Measurements from ENCODE around the gene PCDHGB5.

DNA sequence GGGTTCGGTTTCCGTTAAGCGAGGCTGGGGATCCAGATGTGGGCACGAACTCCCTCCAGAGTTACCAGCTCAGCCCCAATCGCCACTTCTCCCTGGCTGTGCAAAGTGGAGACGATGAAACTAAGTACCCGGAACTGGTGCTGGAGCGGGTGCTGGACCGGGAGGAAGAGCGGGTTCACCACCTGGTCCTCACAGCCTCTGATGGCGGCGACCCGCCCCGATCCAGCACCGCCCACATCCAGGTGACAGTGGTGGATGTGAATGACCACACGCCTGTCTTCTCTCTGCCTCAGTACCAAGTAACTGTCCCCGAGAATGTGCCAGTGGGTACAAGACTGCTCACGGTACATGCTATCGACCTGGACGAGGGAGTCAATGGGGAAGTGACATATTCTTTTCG lies 14.4 kb upstream of the PCDHGB5 start:
- TF ChIP-seq, protein P1, sequence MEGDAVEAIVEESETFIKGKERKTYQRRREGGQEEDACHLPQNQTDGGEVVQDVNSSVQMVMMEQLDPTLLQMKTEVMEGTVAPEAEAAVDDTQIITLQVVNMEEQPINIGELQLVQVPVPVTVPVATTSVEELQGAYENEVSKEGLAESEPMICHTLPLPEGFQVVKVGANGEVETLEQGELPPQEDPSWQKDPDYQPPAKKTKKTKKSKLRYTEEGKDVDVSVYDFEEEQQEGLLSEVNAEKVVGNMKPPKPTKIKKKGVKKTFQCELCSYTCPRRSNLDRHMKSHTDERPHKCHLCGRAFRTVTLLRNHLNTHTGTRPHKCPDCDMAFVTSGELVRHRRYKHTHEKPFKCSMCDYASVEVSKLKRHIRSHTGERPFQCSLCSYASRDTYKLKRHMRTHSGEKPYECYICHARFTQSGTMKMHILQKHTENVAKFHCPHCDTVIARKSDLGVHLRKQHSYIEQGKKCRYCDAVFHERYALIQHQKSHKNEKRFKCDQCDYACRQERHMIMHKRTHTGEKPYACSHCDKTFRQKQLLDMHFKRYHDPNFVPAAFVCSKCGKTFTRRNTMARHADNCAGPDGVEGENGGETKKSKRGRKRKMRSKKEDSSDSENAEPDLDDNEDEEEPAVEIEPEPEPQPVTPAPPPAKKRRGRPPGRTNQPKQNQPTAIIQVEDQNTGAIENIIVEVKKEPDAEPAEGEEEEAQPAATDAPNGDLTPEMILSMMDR (IDR thresholded peaks at IDR 0.05) = no peak
- no peak for TF ChIP-seq POLR2A (IDR thresholded peaks at IDR 0.05)
- no peak for TF ChIP-seq POLR2AphosphoS5 (IDR thresholded peaks at IDR 0.05)
- no peak for TF ChIP-seq EP300 (IDR thresholded peaks at IDR 0.05)
